ENCODE measurements around the gene FSD1L.
"Not testable (repeated sequence)": the region's sequence is repeated elsewhere in the genome, so short reads cannot be mapped to it uniquely, and the experiment has no call there.

FSD1L gene

GRCh38 chr9:105579952-105580351 lies 132.1 kb downstream of the FSD1L start:
- DNase-seq = not testable (repeated sequence)

DNA sequence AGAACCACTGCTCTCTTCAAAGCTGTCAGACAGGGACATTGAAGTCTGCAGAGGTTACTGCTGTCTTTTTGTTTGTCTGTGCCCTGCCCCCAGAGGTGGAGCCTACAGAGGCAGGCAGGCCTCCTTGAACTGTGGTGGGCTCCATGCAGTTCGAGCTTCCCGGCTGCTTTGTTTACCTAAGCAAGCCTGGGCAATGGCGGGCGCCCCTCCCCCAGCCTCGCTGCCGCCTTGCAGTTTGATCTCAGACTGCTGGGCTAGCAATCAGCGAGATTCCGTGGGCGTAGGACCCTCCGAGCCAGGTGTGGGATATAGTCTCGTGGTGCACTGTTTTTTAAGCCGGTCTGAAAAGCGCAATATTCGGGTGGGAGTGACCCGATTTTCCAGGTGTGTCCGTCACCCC lies 133.7 kb downstream of the FSD1L start:
- not testable (repeated sequence) for DNase-seq

DNA sequence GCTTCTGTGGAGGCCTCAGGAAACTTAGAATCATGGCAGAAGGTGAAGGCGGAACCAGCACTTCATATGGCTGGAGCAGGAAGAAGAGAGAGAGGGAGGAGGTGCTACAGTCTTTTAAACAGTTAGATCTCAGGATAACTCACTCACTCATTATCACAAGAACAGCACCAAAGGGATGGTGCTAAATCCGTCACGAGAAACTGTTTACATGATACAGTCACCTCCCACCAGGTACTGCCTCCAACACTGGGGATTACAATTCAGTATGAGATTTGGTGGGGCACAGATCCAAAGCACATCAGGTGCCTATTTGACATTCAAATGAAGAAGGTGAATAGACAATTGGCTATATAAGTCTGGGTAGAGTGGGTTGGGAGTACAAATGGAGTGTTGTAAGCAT lies 145.3 kb downstream of the FSD1L start:
- no peak for DNase-seq

Data from activated gamma-delta T cell treated with Interleukin-2 at 50 U/mL for 16 hours (primary cell).